Measurements from ENCODE around the gene WAS.
"Not testable (repeated sequence)": the region's sequence is repeated elsewhere in the genome, so short reads cannot be mapped to it uniquely, and the experiment has no call there.

The WAS gene

DNA sequence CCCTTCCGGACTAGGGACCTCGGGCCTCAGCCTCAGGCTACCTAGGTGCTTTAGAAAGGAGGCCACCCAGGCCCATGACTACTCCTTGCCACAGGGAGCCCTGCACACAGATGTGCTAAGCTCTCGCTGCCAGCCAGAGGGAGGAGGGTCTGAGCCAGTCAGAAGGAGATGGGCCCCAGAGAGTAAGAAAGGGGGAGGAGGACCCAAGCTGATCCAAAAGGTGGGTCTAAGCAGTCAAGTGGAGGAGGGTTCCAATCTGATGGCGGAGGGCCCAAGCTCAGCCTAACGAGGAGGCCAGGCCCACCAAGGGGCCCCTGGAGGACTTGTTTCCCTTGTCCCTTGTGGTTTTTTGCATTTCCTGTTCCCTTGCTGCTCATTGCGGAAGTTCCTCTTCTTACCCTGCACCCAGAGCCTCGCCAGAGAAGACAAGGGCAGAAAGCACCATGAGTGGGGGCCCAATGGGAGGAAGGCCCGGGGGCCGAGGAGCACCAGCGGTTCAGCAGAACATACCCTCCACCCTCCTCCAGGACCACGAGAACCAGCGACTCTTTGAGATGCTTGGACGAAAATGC is at the start of gene WAS:
Gene WAS (plus strand): TSS at position 389 of the 572 bp plus-strand sequence. CDS start 55 bp downstream, at position 444.
- DNase-seq: no peak

DNA sequence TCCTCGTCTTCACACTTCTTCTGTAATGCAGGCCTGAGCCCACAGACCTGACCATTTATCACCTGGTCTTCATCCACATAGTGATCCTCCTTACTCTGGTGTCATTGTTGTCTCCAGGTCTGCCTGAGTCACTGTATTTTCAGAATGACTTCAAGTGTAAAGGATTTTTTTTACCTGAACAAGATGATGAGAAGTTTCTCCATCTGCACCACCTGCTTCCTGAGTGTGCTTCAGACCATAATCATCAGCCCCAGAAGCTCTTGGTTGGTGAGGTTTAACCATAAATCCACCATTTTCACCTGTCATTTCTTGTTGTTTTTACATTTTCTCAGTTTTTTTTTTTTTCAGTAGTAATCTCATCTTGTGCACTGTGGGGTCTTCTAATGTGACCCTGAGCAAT is 47.3 kb upstream of the WAS start:
- no peak for DNase-seq

DNA sequence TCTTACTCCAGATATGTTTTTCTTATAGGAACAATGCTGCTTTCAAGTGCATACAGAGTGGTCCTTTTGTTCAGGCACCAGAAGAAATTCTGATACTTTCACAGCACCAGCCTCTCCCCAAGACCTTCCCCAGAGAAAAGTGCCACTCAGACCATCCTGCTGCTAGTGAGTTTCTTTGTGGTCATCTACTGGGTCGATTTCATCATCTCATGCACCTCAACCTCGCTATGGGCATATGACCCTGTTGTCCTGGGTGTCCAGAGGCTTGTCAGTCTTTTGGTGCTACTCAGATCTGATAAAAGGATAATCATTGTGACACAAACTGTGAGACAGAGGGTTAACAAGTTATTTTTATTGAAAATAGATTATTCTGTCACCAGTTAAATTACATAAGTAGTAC is 46.8 kb upstream of the WAS start:
- DNase-seq: no peak

DNA sequence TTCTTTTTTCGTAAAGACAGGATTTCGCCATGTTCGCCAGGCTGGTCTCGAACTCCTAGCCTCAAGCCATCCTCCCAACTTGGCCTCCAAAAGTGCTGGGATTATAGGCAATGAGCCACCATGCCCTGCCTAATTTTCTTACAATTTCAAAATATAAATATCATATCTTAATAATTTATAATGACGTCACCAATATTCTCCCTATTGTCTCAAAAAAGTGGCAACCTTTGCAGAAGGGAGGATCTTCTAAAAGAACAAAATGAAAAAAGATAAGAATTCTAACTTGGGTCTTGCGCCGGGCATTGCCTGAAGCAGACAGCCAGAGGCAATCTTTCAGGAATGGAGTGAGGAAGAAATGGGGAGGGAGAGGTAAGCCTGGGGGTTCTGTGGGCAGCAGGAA is 37.9 kb upstream of the WAS start:
- DNase-seq: no peak

DNA sequence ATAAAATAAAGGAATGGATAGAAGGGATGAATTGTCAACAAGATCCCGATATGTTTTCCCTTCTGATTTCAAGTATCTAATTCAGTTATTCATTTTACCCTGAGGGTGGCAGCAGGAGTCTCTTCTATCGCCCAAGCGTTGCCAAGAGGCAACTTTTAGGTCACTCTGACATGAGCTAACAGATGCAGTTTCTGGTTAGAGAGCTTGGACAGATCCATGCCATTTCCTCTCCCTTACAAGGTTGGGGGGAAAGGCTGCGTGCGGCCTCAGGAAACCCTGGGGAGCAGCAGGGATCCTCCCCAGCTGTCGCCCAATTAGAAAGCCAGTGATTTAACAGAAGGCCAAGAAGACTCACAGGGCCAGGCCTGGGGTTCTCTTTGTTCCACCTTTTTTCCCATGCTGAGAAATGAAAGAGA is 35.3 kb upstream of the WAS start:
- DNase-seq: no peak

DNA sequence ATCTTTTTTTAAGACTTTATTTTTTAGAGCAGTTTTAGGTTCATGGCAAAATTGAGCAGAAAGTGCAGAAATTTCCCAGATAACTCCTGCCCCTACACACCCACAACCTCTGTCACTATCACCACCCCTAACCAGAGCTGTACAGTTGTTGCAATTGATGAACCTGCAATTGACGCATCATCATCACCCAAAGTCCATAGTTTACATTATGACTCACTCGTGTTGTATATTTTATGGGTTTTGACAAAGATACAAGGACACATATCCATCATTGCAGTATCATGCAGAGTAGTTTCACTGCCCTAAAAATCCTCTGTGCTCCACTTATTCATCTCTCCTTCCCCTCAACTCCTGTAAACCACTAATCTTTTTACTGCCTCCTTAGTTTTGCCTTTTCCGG is 34.5 kb upstream of the WAS start:
- DNase-seq: no peak

DNA sequence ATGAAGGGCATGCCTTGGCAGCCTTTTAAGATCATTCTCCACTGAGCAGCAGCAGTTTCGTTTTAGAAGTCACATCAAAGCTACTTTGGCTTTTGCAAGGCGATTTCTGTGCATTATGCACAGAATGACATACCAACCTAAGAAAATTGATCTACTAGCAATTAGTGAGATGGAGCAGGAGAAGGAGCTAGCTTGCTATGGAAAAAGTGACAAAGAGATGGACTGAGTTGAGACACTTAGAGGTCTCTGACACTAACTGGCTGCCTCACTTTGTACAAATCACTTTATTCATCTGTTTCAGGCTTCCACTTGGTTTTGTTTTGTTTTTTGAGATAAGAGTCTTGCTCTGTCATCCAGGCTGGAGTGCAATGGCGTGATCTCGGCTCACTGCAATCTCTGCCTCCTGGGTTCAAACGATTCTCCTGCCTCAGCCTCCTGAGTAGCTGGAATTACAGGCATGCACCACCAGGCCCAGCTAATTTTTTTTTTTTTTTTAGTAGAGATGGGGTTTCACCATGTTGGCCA is 31.5 kb upstream of the WAS start:
- DNase-seq: not testable (repeated sequence)

DNA sequence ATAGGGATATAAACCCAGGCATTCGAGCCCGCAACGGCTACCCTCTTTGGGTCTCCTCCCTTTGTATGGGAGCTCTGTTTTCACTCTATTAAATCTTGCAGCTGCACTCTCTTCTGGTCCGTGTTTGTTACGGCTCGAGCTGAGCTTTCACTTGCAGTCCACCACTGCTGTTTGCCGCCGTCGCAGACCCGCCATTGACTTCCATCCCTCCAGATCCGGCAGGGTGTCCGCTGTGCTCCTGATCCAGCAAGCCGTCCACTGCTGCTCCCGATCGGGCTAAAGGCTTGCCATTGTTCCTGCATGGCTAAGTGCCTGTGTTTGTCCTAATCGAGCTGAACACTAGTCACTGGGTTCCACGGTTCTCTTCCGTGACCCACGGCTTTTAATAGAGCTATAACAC is 28.9 kb upstream of the WAS start:
- DNase-seq: not testable (repeated sequence)

DNA sequence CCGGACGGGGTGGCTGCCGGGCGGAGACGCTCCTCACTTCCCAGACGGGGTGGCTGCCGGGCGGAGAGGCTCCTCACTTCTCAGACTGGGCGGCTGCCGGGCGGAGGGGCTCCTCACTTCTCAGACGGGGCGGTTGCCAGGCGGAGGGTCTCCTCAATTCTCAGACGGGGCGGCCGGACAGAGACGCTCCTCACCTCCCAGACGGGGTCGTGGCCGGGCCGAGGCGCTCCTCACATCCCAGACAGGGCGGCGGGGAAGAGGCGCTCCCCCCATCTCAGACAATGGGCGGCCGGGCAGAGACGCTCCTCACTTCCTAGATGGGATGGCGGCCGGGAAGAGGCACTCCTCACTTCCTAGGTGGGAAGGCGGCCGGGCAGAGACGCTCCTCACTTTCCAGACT is 23.9 kb upstream of the WAS start:
- DNase-seq: not testable (repeated sequence)

DNA sequence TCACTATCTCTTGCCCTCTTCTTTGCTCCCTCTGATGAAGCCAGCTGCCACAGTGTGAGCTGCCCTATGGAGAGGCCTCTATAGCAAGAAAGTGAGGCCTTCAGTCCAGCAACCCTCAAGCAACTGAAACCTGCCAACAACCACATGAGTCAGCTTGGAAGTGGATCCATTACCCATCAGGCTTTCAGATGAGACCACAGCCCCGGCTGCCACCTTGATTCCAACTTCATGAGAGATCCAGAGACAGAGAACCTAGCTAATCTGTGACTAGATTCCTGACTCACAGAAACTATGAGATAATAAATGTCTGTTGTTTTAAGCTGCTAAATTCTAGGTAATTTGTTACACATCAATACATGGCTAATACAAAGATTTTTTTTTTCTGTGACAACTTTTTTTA is 20.4 kb upstream of the WAS start:
- DNase-seq: no peak

DNA sequence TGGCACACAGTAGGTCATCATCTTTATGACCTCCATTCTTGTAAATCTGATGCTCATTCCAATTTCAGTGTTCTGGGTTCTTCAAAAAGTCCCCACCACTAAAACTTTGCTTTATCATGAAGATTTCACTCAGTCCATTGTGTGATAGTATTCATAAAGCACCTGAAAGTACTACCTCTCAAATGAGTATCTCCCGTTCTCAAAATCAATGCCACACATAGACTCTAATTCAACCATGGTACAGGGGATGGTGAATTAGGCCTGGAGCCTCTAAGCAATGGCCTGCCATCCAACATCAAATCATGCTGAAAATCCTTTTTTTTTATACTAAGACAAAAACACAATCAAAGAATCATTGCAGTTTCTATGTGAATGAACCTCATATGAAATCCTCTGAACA is 19.4 kb upstream of the WAS start:
- DNase-seq: no peak

DNA sequence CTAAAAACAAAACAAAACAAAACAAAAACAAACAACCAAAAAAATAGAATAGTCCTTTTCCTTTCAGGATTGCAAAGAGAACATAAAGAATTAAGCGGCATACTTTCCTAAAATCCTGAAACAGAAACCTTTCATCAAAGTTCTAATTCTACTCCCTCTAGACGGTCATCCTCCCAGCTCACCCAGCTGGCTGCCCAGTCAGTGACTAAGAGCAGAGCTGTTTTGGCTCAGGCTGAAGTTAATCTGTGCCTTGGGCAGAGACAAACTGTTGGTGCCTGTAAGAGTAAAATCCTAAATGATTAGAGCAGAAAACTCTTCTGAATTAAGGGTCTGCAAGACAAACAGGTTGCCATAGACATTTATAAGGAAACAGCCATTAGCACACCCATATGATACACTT is 17.6 kb upstream of the WAS start:
- no peak for DNase-seq

DNA sequence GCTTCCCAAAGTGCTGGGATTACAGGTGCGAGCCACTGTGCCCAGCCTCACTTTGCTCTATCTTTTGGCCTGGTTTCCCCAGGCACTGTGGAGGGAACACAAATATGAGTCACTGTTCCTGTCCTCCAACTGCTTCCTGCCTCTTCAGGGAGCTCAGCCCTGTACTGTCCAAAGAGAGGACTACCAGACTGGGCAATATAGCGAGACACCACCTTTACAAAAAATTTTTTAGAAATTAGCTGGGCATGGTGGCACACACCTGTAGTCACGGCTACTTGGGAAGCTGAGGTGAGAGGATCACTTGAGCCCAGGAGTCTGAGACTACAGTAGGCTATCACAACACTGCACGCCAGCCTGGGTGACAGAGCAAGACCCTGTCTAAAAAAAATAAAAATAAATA is 16.9 kb upstream of the WAS start:
- DNase-seq: no peak

DNA sequence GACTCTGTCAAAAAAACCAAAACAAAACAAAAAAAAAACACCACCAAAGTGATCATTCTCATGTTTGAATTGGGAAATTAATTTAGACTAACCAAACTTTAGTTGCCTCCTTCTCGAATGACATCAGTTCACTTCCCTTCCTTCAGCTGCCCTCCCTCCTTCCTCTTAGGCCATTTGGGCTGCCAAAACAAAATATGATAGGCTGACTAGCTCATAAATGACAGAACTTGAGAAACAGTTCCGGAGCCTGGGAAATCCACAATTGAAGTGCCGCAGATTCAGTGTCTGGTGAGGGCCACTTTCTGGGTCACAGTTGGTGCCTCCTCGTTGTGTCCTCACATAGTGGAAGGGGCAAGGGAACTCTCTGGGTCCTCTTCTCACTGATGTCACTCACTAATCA is 16.1 kb upstream of the WAS start:
- DNase-seq: no peak

DNA sequence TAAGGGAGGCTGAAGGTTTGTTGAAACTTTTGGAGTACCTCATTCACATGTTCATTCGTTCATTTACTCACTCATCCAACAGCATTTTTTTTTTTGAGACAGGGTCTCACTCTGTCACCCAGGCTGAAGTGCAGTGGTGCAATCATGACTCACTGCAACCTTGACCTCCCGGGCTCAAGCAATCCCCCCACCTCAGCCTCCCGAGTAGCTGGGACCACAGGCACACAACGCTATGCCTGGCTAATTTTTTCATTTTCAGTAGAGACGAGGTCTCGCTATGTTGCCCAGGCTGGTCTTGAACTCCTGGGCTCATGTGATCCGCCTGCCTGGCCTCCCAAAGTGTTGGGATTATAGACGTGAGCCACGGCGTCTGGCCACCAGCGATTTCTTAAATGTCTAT is 15.4 kb upstream of the WAS start:
- DNase-seq: not testable (repeated sequence)

DNA sequence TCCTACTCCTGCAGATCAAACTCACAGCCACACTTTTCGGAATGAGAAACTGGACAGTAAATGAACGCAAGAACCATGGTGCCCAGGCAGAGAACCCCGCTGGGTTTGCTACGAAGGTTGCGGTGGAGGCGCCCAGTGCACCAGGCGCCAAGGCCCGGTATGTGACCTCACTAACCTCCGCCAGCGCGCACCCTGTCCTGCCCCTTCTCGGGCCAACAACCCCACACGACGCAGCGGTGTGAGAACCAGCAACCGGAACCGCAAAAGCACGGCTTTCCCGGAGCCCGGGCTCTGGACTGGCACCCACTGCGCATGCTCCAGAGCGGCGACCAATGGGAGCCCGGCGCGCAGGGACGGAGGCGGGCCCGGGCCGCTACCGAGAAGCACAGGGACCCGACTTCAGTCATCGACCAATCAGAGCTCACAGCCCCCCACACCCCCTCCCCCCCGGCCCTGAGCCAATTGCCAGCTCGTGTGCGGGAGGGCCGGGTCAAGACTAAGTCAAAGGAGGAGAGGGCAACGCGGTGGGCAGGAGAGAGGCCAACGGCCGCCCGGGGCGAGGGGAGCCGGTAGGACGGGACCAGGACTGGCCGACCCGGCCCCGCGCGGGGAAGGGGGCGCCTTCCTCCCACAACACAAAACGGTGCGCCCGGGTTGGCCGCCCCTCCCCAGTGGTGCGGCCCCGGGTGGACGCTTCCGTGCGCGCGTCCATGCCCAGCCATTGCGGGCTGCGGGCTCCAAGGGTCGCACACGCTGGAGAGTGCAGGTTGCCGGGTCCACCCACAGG is 7.3 kb upstream of the WAS start:
- peak; percentile 85 for DNase-seq

DNA sequence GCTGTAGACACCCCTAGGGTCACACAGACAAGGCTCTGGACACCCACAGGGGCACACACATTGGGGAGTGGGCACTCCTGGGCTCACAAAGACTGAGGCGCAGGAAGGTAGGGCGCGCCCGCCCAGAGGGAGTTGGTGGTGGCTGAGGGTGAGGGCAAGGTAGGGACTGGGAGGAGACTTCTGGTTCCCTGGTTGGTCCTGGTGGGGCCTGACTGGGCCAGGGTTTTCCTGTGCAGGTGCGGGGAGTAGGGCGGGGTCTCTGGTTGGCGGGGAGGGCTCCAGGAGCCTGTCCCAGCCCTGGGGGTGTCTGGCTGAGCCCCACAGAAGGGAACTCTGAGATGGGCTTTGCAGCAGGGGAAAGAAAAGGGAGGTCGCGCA is 6.7 kb upstream of the WAS start:
- no peak for DNase-seq

DNA sequence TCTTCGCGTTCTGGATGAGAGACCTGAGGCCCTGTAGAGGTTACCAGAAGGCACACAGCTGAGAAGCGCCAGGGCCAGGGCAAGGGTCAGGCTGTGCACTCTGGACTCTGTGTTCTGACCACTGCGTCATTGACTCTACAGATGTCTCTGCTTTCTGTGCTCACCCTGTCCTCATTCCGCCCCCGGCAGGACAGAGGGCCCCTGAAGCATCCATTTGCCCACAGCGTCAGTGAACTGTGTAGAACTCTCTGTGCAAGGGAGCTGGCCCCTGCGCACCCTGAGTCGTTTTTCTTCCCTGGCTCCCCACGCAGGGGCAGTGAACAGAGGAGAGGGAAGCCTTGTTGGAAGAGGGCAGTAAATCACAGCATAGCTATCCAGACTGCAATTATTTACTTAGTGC is 6.1 kb upstream of the WAS start:
- no peak for DNase-seq

DNA sequence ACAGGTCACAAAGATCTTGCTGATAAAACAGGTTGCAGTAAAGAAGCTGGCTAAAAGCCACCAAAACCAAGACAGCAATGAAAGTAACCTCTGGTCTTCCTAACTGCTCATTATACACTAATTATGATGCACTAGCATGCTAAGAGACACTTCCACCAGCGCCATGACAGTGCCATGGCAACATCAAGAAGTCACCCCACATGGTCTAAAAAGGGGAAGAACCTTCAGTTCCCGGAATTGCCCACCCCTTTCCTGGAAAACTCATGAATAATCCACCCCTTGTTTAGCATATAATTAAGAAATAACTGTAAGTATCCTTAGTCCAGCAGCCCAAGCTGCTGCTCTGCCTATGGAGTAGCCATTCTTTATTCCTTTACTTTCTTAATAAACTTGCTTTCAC is 3.1 kb upstream of the WAS start:
- DNase-seq: not testable (repeated sequence)

DNA sequence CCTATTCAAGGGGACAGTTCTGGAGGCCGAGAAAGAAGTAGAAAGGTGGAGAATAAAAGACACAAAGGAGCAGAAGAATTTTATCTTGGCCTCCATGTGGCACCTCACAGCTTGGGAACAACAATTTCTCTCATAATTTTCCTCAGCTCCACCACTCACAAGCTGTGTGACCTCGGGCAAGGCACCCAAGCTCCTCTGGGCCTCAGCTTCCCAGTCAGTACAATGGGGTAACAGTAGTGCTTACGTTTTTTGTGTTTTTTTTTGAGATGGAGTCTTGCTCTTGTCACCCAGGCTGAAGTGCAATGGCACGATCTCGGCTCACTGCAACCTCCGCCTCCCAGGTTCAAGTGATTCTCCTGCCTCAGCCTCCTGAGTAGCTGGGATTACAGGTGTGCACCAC is 2.7 kb upstream of the WAS start:
- not testable (repeated sequence) for DNase-seq

DNA sequence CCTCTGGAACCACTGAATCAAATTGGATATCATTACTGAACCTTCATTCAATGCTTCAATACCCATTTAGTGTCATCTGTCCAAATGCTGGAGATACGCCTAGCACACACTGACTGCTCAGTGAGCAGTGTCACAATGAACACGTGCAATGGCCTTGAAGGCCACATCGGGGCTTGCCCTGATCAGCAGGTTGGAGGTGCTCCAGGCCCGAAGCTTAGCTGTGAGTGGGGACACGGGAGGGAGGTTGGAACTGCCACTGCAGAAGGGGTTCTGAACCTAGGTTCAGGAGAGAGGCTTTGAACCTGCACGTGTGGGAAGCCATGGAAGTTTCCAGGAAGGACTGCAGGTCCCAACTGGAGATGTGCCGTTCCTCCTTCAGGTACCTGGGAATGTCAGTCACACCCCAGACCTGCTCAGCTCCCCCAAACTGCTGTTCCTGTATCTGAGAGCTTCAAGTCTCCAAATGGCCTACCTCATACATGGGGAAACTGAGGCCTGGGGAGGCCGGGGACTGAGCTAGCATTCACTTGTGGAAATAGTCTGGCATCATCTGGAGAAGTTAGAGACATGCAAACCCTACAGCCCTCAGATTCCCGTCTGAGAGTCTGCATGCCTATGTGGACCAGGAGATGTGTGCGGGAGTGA is 1.9 kb upstream of the WAS start:
- DNase-seq: no peak

DNA sequence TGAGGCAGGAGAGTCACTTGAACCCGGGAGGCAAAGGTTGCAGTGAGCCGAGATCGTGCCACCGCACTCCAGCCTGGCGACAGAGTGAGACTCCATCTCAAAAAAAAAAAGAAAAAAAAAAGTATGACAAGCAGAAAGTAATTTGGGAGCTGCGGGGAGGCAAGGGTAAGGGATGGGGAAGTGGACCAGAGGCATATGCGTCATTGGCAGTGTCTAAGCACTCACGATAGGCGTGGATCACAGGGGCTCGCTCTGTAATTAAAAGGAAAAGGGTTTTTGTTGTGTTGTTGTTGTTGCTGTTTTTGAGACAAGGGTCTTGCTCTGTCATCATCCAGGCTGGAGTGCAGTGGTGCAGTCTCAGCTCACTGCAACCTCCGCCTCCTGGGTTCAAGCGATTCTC is 804 bp upstream of the WAS start:
- not testable (repeated sequence) for DNase-seq

DNA sequence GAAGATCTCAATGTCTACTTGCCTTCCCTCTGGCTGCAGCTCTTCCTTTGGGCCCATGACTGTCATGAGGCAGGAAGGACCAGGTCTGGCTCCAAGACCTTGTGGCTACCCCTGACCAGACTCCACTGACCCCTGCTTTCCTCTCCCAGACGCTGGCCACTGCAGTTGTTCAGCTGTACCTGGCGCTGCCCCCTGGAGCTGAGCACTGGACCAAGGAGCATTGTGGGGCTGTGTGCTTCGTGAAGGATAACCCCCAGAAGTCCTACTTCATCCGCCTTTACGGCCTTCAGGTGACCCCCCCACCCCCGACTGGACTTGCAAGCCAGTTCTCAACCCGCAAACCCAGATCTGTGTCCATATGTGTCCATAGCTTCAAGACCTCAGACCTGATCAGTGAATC is 535 bp downstream of the WAS start:
- DNase-seq: no peak

DNA sequence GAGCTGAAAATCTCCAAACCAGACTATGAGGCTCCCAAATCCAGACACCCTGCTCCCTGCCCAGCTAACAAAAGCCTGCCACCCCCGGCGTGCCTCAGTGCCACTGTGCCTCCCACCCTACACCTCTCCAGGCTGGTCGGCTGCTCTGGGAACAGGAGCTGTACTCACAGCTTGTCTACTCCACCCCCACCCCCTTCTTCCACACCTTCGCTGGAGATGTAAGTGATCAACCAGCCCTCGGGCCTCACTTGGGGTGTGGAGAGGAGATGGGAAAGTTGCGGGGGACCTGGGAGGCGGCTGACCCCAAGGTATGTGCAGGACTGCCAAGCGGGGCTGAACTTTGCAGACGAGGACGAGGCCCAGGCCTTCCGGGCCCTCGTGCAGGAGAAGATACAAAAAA is 1.8 kb downstream of the WAS start:
- no peak for DNase-seq

Data from NCI-H1105 treated with DMSO at 0.1 percent for 48 hours (cell line).